Activated CD8-positive, alpha-beta memory T cell treated with anti-CD3 and anti-CD28 coated beads for 36 hours (primary cell): ENCODE results near the gene ADH5. TPM values are rescaled to one million over a fixed set of nuclear protein-coding genes. Genes with fewer than 3 reads are reported as not detected.
"Not testable (repeated sequence)": the region's sequence is repeated elsewhere in the genome, so short reads cannot be mapped to it uniquely, and the experiment has no call there.

Source experiments
- CTCF ChIA-PET: fragments of 350-600 bp; sonication (Branson Sonifier 250); formaldehyde crosslinking; loops from one replicate; lab custom pipeline; 2021; ENCODE audit warnings: antibody characterized with exemption; lab: Charles Lee
- POLR2A ChIA-PET: fragments of 350-600 bp; sonication (Branson Sonifier 250); formaldehyde crosslinking; loops from one replicate; lab custom pipeline; 2021; ENCODE audit warnings: antibody characterized with exemption; lab: Charles Lee
- total RNA-seq, 2 experiments: library from RNA; stranded (reverse); gene quantifications; one replicate each; pipeline ENCODE4 v1.2.3, GENCODE V29; 2021

ADH5 gene
- total RNA-seq, 2 experiments from 2014 or later = 108 to 109 TPM

DNA sequence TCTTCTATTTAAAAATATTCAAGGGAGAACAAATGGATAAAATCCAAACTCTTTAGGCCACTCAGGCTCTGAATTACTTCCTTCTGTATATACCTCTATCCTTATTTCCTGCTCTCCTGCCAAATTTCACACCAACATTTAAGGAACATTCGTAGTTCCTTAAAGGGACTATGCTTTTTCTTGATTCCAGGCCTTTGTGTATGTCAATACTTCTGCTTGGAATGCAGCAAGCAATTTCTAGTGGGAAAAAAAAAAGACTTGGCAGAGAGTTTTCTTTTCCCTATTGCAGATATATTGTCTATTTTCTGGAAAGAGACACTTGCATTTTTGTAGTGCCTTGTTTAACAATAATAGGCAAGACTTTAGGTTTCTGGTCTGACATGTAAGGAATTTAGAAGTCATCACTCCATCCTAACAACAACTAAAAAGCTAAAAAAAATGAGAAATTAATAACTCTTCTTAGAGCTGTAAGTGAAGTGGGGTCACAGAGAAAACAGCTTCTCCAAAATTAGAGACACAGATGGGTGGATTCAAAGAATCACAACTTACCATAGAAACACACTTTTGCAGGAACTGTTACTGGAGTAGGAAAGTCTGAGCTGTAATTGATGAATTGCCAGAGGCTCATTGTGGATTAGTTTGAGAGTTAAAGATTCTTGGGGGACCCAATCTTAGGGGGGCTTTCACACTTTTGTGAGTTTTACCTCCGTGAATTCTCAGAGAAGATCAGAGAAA lies 2.1 kb upstream of the ADH5 start:
- CTCF ChIA-PET = no interaction called here
- POLR2A ChIA-PET = no interaction called here

- ChIA-PET POLR2A (interaction anchor here (0.6 to 2.7 kb wide), 8 partner anchors 15 to 827 kb away, joined by 3 to 33 read pairs (median 3); partner anchors contain the start of genes METAP1 and RAP1GDS1), CTCF (interaction anchor here (1.7 kb wide), 1 partner anchor 32 kb away, joined by 6 read pairs; no protein-coding TSS in a partner anchor)
Observed at GRCh38 chr4:99088023-99088449, 552 bp downstream of the ADH5 start.

DNA sequence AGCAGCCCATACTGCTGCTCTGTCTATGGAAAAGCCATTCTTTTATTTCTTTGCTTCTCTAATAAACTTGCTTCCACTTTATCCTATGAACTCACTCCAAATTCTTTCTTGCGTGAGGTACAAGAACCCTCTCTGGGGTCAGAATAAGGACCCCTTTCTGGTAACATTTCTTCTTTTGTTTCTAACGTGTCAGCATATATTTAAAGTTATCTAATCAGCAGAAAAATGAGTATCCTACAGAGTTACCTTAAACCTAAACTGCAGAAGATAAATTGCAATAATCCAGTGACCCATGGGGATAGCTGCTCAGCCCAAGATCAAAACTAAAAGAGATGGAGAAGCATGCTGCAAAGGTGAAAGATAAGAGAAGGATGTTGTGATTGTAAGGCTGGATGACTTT lies 4.0 kb downstream of the ADH5 start:
- ChIA-PET POLR2A (no interaction called here), CTCF (no interaction called here)

GRCh38 chr4:99082192-99082591 lies 6.4 kb downstream of the ADH5 start:
- ChIA-PET CTCF (no interaction called here), POLR2A (no interaction called here)

GRCh38 chr4:99080869-99081268 lies 7.7 kb downstream of the ADH5 start:
- POLR2A ChIA-PET = interaction anchor here (0.6 kb wide), 1 partner anchor 86 kb away, joined by 4 read pairs; no protein-coding TSS in a partner anchor
- CTCF ChIA-PET = not testable (repeated sequence)

DNA sequence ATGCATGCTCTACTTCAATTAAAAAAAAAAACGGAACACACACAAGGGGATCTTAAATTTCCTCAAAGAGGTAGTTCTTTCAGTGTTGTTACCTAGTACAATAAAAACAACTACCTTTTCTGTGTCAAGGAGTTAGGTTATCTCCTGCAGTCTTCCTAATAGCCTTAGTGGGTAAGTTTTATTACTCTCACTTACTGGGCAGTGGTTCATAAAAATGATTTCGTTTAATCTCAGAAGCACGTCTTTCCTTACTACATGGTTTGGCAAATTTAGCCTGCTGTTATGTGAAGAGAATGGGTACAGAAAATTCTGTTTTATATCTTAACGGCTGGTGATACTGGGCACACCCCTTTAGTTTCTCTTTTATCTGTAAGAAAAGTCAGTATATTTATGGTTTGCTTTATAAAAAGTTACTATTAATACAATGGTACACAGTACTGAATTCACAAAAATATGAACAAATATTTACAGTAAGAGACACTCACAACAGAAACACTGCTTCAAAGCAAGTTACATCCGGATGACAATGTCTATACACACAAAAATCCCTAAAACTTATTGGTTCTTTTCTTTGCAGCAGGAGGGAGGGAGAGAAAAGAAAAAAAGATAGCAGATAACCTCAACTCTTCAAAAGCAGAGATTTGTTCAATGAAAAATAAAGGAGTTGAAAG lies 8.8 kb downstream of the ADH5 start:
- POLR2A ChIA-PET = no interaction called here

DNA sequence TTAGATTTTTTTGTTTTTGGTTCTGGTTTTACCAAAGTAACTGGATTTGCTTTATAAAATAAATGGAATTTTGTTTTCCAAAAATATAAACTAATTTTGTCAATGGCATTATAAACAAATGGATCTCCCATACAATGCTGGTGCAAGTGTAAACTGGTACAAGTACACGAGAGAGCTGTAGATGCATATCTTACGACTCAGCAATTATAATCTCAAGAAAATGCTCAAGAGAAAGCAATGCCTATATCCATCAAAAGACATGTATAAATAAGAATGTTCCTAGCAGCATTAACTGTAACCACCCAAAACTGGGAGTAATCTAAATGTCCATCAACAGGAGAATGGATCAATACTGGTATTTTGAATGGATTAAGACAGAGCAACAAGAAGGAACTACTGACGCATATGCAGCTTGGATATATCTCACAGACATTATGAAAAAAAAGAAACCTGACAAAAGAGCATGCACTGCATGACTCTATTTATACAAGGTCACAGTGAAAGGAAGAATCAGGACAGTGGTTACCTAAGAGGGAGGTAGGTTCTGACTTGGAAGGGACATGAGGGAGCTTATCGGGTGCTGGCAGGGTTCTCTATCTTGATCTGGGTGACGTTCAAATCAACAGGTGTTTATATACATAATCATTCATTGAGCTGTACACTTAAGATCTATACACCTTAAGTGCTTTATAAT lies 9.5 kb downstream of the ADH5 start:
- ChIA-PET CTCF (no interaction called here), POLR2A (no interaction called here)

More for the DNA sequence above, 8.8 kb downstream of the ADH5 start:
- CTCF ChIA-PET = no interaction called here

GRCh38 chr4:99078336-99078735 lies 10.3 kb downstream of the ADH5 start:
- CTCF ChIA-PET = no interaction called here
- POLR2A ChIA-PET = no interaction called here

DNA sequence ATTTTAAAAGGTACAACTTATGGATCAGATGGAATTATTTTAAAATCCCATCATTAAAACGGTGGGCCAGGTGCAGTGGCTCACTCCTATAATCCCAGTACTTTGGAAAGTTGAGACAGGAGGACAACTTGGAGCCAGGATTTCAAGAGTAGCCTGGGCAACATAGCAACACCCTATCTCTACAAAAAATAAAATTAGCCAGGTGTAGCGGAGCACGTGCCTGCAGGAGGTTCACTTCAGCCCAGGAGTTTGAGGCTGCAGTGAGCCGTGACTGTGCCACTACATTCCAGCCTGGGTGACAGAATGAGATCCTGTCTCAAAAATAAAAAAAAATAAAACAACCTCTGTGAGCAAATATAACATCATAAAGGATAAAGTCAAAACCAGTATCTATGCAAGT lies 11.4 kb downstream of the ADH5 start:
- CTCF ChIA-PET = no interaction called here
- POLR2A ChIA-PET = no interaction called here

- ChIA-PET CTCF (no interaction called here), POLR2A (no interaction called here)
Observed at GRCh38 chr4:99076292-99076976, 12.2 kb downstream of the ADH5 start.

GRCh38 chr4:99074816-99075215 lies 13.8 kb downstream of the ADH5 start:
- CTCF ChIA-PET = interaction anchor here (0.6 to 0.8 kb wide), 2 partner anchors 19 to 409 kb away, joined by 3 to 5 read pairs; no protein-coding TSS in a partner anchor
- POLR2A ChIA-PET = interaction anchor here (0.6 kb wide), 1 partner anchor 25 kb away, joined by 5 read pairs; no protein-coding TSS in a partner anchor

DNA sequence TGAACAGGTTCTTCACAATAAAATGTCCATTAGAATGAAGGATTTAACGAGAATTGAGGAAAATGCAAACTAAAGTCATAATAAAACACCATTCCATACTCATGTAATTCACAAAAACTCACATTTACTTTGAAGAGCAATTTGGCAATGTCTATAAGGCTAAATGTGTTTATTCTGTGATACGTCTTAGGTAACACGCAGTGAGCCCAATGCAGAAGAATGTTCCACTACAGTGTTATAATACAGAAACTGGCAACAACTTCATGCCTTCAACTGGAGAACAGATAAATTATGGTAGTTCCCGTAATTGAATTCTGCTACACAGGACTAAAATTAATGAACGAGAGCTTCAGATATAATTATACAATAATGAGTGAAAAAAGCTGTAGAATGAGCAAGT lies 17.4 kb downstream of the ADH5 start:
- CTCF ChIA-PET = no interaction called here

GRCh38 chr4:99067617-99068016 lies 21.0 kb downstream of the ADH5 start:
- ChIA-PET CTCF (no interaction called here), POLR2A (no interaction called here)

More for the DNA sequence above, 17.4 kb downstream of the ADH5 start:
- POLR2A ChIA-PET = no interaction called here

DNA sequence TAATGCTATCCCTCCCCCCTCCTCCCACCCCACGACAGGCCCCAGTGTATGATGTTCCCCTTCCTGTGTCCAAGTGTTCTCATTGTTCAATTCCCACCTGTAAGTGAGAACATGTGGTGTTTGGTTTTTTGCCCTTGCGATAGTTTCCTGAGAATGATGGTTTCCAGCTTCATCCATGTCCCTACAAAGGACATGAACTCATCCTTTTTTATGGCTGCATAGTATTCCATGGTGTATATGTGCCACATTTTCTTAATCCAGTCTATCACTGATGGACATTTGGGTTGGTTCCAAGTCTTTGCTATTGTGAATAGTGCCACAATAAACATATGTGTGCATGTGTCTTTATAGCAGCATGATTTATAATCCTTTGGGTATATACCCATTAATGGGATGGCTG lies 23.1 kb downstream of the ADH5 start:
- POLR2A ChIA-PET, CTCF ChIA-PET: not testable (repeated sequence)

DNA sequence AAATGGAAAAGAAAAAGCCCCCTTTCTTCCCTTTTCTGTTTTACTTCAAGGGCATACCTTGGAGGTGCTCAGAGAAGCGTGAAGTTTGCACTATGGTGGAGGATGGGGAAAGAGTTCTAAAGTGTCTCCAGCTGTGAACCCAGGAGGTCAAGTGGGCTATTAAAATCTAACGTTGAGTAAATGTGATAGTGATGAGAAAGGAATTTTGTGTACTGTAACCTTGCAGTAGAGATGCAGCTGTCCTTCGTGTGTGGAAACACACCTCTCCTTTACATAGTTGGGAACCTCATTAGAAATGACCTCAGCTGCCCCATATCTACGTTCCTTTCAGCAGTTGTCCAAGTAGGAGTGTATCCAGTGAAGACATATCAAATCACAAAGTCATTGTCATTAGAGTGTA lies 26.5 kb downstream of the ADH5 start:
- ChIA-PET CTCF (no interaction called here), POLR2A (no interaction called here)

GRCh38 chr4:99061048-99061700 lies 27.4 kb downstream of the ADH5 start:
- POLR2A ChIA-PET = no interaction called here
- CTCF ChIA-PET = no interaction called here

DNA sequence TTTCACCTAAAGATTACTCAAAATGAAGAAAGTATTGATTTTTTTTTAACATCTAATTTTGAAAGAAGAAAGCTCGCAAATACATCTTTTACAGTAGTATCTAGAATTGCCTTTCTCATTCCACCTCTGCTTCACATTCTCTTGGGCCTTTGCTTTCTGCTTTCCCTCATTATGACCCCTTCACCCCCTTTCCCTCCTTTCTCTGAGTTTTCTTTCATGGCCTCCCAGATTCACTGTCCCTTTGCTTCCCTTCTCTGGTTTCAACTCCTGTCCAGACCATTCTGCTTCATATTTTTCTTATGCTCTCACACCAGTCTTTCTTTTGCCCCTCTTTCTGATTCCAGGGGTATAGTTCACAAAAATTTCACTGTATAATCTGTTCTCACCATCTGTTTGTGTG lies 29.0 kb downstream of the ADH5 start:
- POLR2A ChIA-PET = no interaction called here
- CTCF ChIA-PET = interaction anchor here (1.8 kb wide), 1 partner anchor 65 kb away, joined by 10 read pairs; the partner anchor contains the start of gene METAP1

- POLR2A ChIA-PET = no interaction called here
- CTCF ChIA-PET = interaction anchor here (0.6 to 1.8 kb wide), 2 partner anchors 63 to 519 kb away, joined by 4 to 10 read pairs; partner anchors contain the start of gene METAP1
Observed at GRCh38 chr4:99058228-99058627, 30.4 kb downstream of the ADH5 start.
